ENCODE measurements around the gene CHL1.

Gene CHL1

GRCh38 chr3:312160-312733 is 115.7 kb downstream of the CHL1 start:
- in situ Hi-C loops (cut with HindIII; ENCODE audit: low sequenced_read_pairs), result no loop called here
- no peak for DNase-seq (ENCODE audit: low read depth, low spot score)
- TF ChIP-seq, protein P1, sequence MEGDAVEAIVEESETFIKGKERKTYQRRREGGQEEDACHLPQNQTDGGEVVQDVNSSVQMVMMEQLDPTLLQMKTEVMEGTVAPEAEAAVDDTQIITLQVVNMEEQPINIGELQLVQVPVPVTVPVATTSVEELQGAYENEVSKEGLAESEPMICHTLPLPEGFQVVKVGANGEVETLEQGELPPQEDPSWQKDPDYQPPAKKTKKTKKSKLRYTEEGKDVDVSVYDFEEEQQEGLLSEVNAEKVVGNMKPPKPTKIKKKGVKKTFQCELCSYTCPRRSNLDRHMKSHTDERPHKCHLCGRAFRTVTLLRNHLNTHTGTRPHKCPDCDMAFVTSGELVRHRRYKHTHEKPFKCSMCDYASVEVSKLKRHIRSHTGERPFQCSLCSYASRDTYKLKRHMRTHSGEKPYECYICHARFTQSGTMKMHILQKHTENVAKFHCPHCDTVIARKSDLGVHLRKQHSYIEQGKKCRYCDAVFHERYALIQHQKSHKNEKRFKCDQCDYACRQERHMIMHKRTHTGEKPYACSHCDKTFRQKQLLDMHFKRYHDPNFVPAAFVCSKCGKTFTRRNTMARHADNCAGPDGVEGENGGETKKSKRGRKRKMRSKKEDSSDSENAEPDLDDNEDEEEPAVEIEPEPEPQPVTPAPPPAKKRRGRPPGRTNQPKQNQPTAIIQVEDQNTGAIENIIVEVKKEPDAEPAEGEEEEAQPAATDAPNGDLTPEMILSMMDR (IDR thresholded peaks at IDR 0.05; ENCODE audit: low read depth, low read length), result no peak
- H3K4me3 ChIP-seq (ENCODE audit: low read depth, low read length), result no peak overlapping the region

- H3K4me3 ChIP-seq (ENCODE audit: low read depth, low read length), result no peak overlapping the region
- in situ Hi-C loops (cut with HindIII; ENCODE audit: low sequenced_read_pairs), result no loop called here
- no peak for DNase-seq (ENCODE audit: low read depth, low spot score)
- TF ChIP-seq, protein P1 (IDR thresholded peaks at IDR 0.05; ENCODE audit: low read depth, low read length), result no peak
These were observed 116.3 kb downstream of the CHL1 start for GRCh38 chr3:312911-313310.

- no peak overlapping the region for H3K4me3 ChIP-seq (ENCODE audit: low read depth, low read length)
- in situ Hi-C loops (cut with HindIII; ENCODE audit: low sequenced_read_pairs), result no loop called here
- DNase-seq (ENCODE audit: low read depth, low spot score), result no peak
- TF ChIP-seq, protein P1 (IDR thresholded peaks at IDR 0.05; ENCODE audit: low read depth, low read length), result no peak
These were observed 120.4 kb downstream of the CHL1 start for GRCh38 chr3:317012-317411.

GRCh38 chr3:318903-319302 is 122.3 kb downstream of the CHL1 start:
- DNase-seq (ENCODE audit: low read depth, low spot score), result no peak
- TF ChIP-seq, protein P1 (IDR thresholded peaks at IDR 0.05; ENCODE audit: low read depth, low read length), result no peak
- in situ Hi-C loops (cut with HindIII; ENCODE audit: low sequenced_read_pairs), result no loop called here
- H3K4me3 ChIP-seq (ENCODE audit: low read depth, low read length), result no peak overlapping the region

GRCh38 chr3:324423-324822 is 127.9 kb downstream of the CHL1 start:
- H3K4me3 ChIP-seq (ENCODE audit: low read depth, low read length), result no peak overlapping the region
- TF ChIP-seq, protein P1 (IDR thresholded peaks at IDR 0.05; ENCODE audit: low read depth, low read length), result no peak
- in situ Hi-C loops (cut with HindIII; ENCODE audit: low sequenced_read_pairs), result no loop called here
- DNase-seq (ENCODE audit: low read depth, low spot score), result no peak

DNA sequence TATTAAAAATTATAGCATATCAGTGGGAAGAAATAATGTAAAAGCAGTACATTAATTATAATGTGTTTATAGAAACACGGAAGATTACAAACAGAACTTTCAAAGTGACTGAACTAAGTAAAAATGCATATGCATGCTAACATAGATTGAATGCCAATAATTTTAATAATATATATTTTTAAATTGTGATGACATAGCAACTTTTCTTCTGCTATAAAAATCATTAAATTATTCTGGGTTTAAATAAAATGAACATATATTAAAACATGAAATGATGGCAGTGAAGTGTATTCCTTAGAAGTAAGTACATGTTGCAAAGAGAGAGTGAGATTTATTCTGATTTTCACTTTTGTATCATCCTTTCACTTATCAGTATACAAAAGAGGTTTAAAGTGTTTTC is 128.9 kb downstream of the CHL1 start:
- no peak overlapping the region for H3K4me3 ChIP-seq (ENCODE audit: low read depth, low read length)
- no peak for DNase-seq (ENCODE audit: low read depth, low spot score)
- TF ChIP-seq, protein P1 (IDR thresholded peaks at IDR 0.05; ENCODE audit: low read depth, low read length), result no peak
- in situ Hi-C loops (cut with HindIII; ENCODE audit: low sequenced_read_pairs), result no loop called here
